Liver (tissue), 9 donors: ENCODE data around the gene MRPL42. TPM values are rescaled to one million over a fixed set of nuclear protein-coding genes. Genes with fewer than 3 reads are reported as not detected.

Experiments
- DNase-seq: peaks from one replicate; pipeline ENCODE4 v3.0.0-alpha.2; 2017; ENCODE audit warnings: low spot score
- H3K27ac ChIP-seq, 2 donors: one replicate each; pipeline ENCODE4 v1.7.0; 2013; ENCODE audit warnings: inconsistent platforms in 2 of 2, low read length in 2 of 2, control low read depth in 1 of 2, low read depth in 1 of 2, mild to moderate bottlenecking in 1 of 2
- H3K27me3 ChIP-seq, 4 donors: one replicate each; pipeline versions ENCODE4 v1.6.1 to v1.7.0; 2013; ENCODE audit warnings: low read length in 3 of 4, inconsistent platforms in 1 of 4, mild to moderate bottlenecking in 1 of 4, moderate library complexity in 1 of 4; ENCODE audit not compliant: control insufficient read depth in 4 of 4, insufficient read depth in 4 of 4
- H3K36me3 ChIP-seq, 4 donors: one replicate each; pipeline versions ENCODE4 v1.6.1 to v1.7.0; 2013; ENCODE audit warnings: low read length in 3 of 4, mild to moderate bottlenecking in 3 of 4, low read depth in 1 of 4, moderate library complexity in 1 of 4; ENCODE audit not compliant: control insufficient read depth in 4 of 4, insufficient read depth in 3 of 4
- H3K4me1 ChIP-seq, 4 donors: one replicate each; pipeline versions ENCODE4 v1.6.1 to v1.7.0; 2013; ENCODE audit warnings: low read length in 3 of 4, mild to moderate bottlenecking in 3 of 4, moderate library complexity in 1 of 4; ENCODE audit not compliant: control insufficient read depth in 4 of 4, insufficient read depth in 4 of 4
- H3K4me3 ChIP-seq, 3 donors: one replicate each; pipeline versions ENCODE4 v1.6.1 to v1.7.0; 2013; ENCODE audit warnings: low read length in 3 of 3, control low read depth in 1 of 3, low read depth in 1 of 3, mild to moderate bottlenecking in 1 of 3
- H3K9ac ChIP-seq, 2 donors: one replicate each; pipeline ENCODE4 v1.7.0; 2013; ENCODE audit warnings: low read length in 2 of 2, mild to moderate bottlenecking in 2 of 2, moderate library complexity in 2 of 2, control low read depth in 1 of 2, low read depth in 1 of 2
- H3K9me3 ChIP-seq, 4 donors: one replicate each; pipeline versions ENCODE4 v1.6.1 to v1.7.0; 2013; ENCODE audit warnings: low read length in 3 of 4; ENCODE audit not compliant: control insufficient read depth in 4 of 4
- EGR1 ChIP-seq, 2 donors: IDR thresholded peaks; 2 replicates each; pipeline ENCODE4 v1.6.1; 2016 to 2018; ENCODE audit warnings: antibody characterized with exemption in 2 of 2, low read depth in 2 of 2
- FOXA2 ChIP-seq: IDR thresholded peaks from 2 replicates; pipeline ENCODE4 v1.6.1; 2016; ENCODE audit warnings: antibody characterized with exemption
- GABPA ChIP-seq, 2 donors: IDR thresholded peaks in 1 of 2; conservative IDR thresholded peaks in 1 of 2; 2 replicates each; pipeline ENCODE4 v1.6.1; 2016; ENCODE audit warnings: antibody characterized with exemption in 2 of 2, mild to moderate bottlenecking in 1 of 2, moderate library complexity in 1 of 2
- HNF4A ChIP-seq, 2 donors: conservative IDR thresholded peaks; 2 replicates each; pipeline ENCODE4 v1.6.1; 2016; ENCODE audit warnings: antibody characterized with exemption in 2 of 2, mild to moderate bottlenecking in 2 of 2
- HNF4G ChIP-seq: IDR thresholded peaks from 2 replicates; pipeline ENCODE4 v1.6.1; 2016; ENCODE audit warnings: antibody characterized with exemption
- JUND ChIP-seq, 2 donors: IDR thresholded peaks; 2 replicates each; pipeline ENCODE4 v1.6.1; 2016; ENCODE audit warnings: antibody characterized with exemption in 2 of 2
- NR2F2 ChIP-seq: IDR thresholded peaks from 2 replicates; pipeline ENCODE4 v1.6.1; 2016; ENCODE audit warnings: antibody characterized with exemption
- RAD21 ChIP-seq, 2 donors: IDR thresholded peaks; 2 replicates each; pipeline ENCODE4 v1.6.1; 2016; ENCODE audit warnings: antibody characterized with exemption in 2 of 2, mild to moderate bottlenecking in 2 of 2
- RXRA ChIP-seq, 2 donors: IDR thresholded peaks; 2 replicates each; pipeline ENCODE4 v1.6.1; 2017 to 2018; ENCODE audit warnings: antibody characterized with exemption in 2 of 2, mild to moderate bottlenecking in 1 of 2
- SP1 ChIP-seq: IDR thresholded peaks from 2 replicates; pipeline ENCODE4 v1.6.1; 2018; ENCODE audit warnings: antibody characterized with exemption, mild to moderate bottlenecking
- TAF1 ChIP-seq: conservative IDR thresholded peaks from 2 replicates; pipeline ENCODE4 v1.6.1; 2016; ENCODE audit warnings: antibody characterized with exemption, mild to moderate bottlenecking
- YY1 ChIP-seq: IDR thresholded peaks from 2 replicates; pipeline ENCODE4 v1.6.1; 2016; ENCODE audit warnings: antibody characterized with exemption, mild to moderate bottlenecking
- WGBS: extraction: QIAGEN DNeasy Blood & Tissue Kit; methylation state at CpG from one replicate; pipeline ENCODE4 v1.1.7; 2013; 5-methylcytosine and 5-hydroxymethylcytosine counted together
- polyA plus RNA-seq, 2 donors: library from polyadenylated mRNA; stranded (reverse) in 1 of 2; unstranded in 1 of 2; fragments of 200-250 nt in 1 of 2; fragments of >200 nt in 1 of 2; fragmentation: Nextera tagmentation in 1 of 2; extraction: Ambion mirVana in 1 of 2; gene quantifications; one replicate each; pipeline versions ENCODE4 v1.2.1 to v1.2.3, GENCODE V29; 2013 to 2015
- total RNA-seq, 2 donors: library from RNA; depleted of rRNA; stranded (reverse); fragments of >200 nt; gene quantifications; one replicate each; pipeline ENCODE4 v1.2.3, GENCODE V29; 2014
- TF ChIP-seq, protein P1 (sequence below): IDR thresholded peaks from 2 replicates; pipeline ENCODE4 v1.6.1; 2016; ENCODE audit warnings: antibody characterized with exemption, mild to moderate bottlenecking
- TF ChIP-seq, protein P2 (sequence below): IDR thresholded peaks from 2 replicates; pipeline ENCODE4 v1.6.1; 2016; ENCODE audit warnings: antibody characterized with exemption
- TF ChIP-seq, protein P3 (sequence below): fragments of 150-350 bp; IDR thresholded peaks from 2 replicates; pipeline ENCODE4 v1.5.1; 2017; ENCODE audit warnings: improper control_type of control experiment, low read depth, low read length; ENCODE audit not compliant: missing input control
- TF ChIP-seq, protein P4 (sequence below): IDR thresholded peaks from 2 replicates; pipeline ENCODE4 v1.6.1; 2016; ENCODE audit warnings: antibody characterized with exemption
- TF ChIP-seq, protein P5 (sequence below): IDR thresholded peaks from 2 replicates; pipeline ENCODE4 v1.6.1; 2016; ENCODE audit warnings: antibody characterized with exemption
- donor health status: healthy.
- donor health status: healthy.
- donor health status: healthy.
- donor health status: healthy.
- donor health status: healthy.

Gene MRPL42
- total and polyA plus RNA-seq, 4 donors, result 20.4 to 38.8 (median 33.3) TPM

DNA sequence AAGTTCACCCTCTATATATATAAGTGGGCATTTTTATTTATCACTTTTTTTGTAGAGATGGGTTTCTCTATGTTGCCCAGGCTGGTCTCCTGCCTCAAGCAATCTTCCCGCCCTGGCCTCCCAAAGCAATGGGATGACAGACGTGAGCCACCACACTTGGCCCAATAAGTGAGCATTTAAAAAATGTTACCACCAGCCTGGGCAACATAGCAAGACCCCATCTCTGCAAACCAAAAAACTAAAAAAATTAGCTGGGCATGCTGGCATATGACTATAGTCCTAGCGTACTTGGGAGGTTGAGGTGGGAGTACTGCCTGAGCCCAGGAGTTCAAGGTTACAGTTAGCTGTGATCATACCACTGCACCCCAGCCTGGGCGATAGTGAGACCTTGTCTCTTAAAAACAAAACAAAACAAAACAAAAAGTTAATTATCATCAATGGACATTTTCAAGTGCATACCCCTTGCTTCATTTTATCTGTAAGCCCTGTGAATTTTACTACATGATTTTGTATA lies 49.3 kb upstream of the MRPL42 start:
- Histone ChIP-seq H3K9ac (no peak overlapping the region), H3K27me3 (no peaks in the 10 kb centered on the region), H3K4me3 (no peak overlapping the region), H3K4me1 (peaks cover 2 to 5% (median 2%) of the 10 kb centered on the region in 4 donors), H3K9me3 (no peaks in the 10 kb centered on the region), H3K27ac (no peak overlapping the region), H3K36me3 (no peaks in the 10 kb centered on the region)
- no peak for TF ChIP-seq SP1
- TF ChIP-seq RXRA (IDR thresholded peaks at IDR 0.05), result no peak
- TF ChIP-seq, protein P1, sequence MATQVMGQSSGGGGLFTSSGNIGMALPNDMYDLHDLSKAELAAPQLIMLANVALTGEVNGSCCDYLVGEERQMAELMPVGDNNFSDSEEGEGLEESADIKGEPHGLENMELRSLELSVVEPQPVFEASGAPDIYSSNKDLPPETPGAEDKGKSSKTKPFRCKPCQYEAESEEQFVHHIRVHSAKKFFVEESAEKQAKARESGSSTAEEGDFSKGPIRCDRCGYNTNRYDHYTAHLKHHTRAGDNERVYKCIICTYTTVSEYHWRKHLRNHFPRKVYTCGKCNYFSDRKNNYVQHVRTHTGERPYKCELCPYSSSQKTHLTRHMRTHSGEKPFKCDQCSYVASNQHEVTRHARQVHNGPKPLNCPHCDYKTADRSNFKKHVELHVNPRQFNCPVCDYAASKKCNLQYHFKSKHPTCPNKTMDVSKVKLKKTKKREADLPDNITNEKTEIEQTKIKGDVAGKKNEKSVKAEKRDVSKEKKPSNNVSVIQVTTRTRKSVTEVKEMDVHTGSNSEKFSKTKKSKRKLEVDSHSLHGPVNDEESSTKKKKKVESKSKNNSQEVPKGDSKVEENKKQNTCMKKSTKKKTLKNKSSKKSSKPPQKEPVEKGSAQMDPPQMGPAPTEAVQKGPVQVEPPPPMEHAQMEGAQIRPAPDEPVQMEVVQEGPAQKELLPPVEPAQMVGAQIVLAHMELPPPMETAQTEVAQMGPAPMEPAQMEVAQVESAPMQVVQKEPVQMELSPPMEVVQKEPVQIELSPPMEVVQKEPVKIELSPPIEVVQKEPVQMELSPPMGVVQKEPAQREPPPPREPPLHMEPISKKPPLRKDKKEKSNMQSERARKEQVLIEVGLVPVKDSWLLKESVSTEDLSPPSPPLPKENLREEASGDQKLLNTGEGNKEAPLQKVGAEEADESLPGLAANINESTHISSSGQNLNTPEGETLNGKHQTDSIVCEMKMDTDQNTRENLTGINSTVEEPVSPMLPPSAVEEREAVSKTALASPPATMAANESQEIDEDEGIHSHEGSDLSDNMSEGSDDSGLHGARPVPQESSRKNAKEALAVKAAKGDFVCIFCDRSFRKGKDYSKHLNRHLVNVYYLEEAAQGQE, result no peak
- no peak for TF ChIP-seq GABPA (IDR thresholded peaks at IDR 0.05 in 1 of 2, conservative IDR thresholded peaks at IDR 0.05 in 1 of 2)
- TF ChIP-seq, protein P2, sequence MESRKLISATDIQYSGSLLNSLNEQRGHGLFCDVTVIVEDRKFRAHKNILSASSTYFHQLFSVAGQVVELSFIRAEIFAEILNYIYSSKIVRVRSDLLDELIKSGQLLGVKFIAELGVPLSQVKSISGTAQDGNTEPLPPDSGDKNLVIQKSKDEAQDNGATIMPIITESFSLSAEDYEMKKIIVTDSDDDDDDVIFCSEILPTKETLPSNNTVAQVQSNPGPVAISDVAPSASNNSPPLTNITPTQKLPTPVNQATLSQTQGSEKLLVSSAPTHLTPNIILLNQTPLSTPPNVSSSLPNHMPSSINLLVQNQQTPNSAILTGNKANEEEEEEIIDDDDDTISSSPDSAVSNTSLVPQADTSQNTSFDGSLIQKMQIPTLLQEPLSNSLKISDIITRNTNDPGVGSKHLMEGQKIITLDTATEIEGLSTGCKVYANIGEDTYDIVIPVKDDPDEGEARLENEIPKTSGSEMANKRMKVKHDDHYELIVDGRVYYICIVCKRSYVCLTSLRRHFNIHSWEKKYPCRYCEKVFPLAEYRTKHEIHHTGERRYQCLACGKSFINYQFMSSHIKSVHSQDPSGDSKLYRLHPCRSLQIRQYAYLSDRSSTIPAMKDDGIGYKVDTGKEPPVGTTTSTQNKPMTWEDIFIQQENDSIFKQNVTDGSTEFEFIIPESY, result no peak
- TF ChIP-seq, protein P3, sequence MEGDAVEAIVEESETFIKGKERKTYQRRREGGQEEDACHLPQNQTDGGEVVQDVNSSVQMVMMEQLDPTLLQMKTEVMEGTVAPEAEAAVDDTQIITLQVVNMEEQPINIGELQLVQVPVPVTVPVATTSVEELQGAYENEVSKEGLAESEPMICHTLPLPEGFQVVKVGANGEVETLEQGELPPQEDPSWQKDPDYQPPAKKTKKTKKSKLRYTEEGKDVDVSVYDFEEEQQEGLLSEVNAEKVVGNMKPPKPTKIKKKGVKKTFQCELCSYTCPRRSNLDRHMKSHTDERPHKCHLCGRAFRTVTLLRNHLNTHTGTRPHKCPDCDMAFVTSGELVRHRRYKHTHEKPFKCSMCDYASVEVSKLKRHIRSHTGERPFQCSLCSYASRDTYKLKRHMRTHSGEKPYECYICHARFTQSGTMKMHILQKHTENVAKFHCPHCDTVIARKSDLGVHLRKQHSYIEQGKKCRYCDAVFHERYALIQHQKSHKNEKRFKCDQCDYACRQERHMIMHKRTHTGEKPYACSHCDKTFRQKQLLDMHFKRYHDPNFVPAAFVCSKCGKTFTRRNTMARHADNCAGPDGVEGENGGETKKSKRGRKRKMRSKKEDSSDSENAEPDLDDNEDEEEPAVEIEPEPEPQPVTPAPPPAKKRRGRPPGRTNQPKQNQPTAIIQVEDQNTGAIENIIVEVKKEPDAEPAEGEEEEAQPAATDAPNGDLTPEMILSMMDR, result no peak
- TF ChIP-seq, protein P4, sequence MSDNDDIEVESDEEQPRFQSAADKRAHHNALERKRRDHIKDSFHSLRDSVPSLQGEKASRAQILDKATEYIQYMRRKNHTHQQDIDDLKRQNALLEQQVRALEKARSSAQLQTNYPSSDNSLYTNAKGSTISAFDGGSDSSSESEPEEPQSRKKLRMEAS, result no peak
- TF ChIP-seq JUND (IDR thresholded peaks at IDR 0.05), result no peak
- TF ChIP-seq EGR1 (IDR thresholded peaks at IDR 0.05; ENCODE audit: low read depth in 2 of 2), result no peak
- TF ChIP-seq, protein P5, sequence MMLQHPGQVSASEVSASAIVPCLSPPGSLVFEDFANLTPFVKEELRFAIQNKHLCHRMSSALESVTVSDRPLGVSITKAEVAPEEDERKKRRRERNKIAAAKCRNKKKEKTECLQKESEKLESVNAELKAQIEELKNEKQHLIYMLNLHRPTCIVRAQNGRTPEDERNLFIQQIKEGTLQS, result no peak
- no peak for TF ChIP-seq HNF4G
- TF ChIP-seq HNF4A (conservative IDR thresholded peaks at IDR 0.05), result no peak
- TF ChIP-seq NR2F2, result no peak
- TF ChIP-seq YY1, result no peak
- TF ChIP-seq RAD21 (IDR thresholded peaks at IDR 0.05), result no peak
- TF ChIP-seq TAF1, result no peak
- TF ChIP-seq FOXA2, result no peak
- 83% methylated on average over 4 of the region's 4 CpGs for WGBS
- DNase-seq, result no peak
